ENCODE data around the gene FRAS1.

Gene FRAS1

DNA sequence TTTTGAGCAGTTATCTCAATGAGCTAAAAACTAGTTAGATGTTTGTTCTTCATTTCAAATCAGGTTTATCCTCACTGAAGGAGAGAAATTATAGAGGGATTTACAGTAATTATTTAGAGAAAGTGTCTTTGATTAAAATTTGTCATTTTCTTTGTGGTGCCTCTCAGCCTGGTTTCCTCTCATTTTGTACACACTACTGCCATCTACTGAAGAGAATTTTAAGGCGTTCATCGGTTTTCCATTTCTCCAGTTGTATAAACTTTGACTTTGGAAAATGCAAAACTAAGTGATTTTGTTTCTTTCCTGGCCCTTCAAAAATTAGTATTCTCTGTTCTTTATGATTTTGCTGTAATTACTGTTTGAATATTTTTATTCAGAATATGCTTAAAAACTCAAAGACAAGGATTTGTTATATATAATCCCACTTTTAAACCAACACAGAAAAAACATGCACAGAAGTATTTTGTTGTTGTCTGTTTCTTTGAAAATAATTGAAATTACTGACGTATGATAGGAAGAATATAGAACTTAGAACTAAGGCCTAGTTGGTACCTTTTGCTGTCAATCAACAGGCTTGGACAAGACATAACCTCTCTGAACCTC is 460.0 kb downstream of the FRAS1 start:
- no peak for ATAC-seq

DNA sequence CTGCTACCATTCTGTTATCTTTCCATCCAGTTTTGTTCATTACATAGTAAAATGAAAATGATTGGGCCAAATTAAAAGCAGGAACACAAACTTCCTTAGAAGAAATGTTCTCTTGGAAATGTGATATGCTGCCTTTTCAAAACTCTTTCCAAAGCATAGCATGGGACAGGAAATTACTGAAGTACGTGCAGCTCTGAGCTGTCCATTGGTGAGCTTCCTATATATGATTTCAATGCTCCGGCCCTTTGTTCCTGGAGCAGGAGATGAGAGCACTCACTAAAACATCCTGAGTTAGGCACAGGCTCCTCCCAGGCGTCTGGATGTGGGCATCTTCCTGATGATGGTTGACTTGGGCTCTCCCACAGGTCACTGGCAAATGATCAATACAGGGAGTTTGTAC is 461.4 kb downstream of the FRAS1 start:
- H3K27ac Mint-ChIP-seq, result no peak overlapping the region
- H3K9me3 Mint-ChIP-seq, result peaks cover 8% of the 10 kb centered on the region
- no peaks in the 10 kb centered on the region for H3K4me1 Mint-ChIP-seq
- no peak overlapping the region for H3K4me3 Mint-ChIP-seq
- H3K36me3 Mint-ChIP-seq, result no peaks in the 10 kb centered on the region
- peaks cover 9% of the 10 kb centered on the region for H3K27me3 Mint-ChIP-seq
- ATAC-seq, result no peak

More for the DNA sequence above, 460.0 kb downstream of the FRAS1 start:
- no peak overlapping the region for H3K27ac Mint-ChIP-seq
- H3K4me3 Mint-ChIP-seq, result no peak overlapping the region
- H3K36me3 Mint-ChIP-seq, result no peaks in the 10 kb centered on the region
- H3K9me3 Mint-ChIP-seq, result peaks cover 8% of the 10 kb centered on the region
- H3K4me1 Mint-ChIP-seq, result no peaks in the 10 kb centered on the region
- H3K27me3 Mint-ChIP-seq, result peaks cover 9% of the 10 kb centered on the region

DNA sequence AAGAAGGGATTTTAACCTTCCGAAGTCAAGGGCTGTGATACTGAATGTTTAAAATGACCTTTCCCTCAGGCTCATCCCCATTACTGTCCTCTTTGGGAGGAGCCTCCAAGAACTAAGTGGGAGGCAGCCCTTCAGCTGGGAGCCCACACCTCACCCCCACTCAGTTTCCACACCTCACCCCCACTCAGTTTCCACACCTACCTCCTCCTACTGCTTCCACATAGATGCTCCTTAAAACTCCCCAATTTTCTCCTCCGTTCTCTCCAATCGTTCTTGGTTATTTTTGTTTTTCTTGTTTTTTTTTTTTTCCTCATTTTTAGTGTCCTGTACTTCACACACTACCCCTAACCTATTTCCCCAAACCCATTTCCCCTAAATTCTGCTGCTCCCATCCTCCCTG is 462.8 kb downstream of the FRAS1 start:
- no peak overlapping the region for H3K27ac Mint-ChIP-seq
- H3K27me3 Mint-ChIP-seq, result peaks cover 21% of the 10 kb centered on the region
- no peak overlapping the region for H3K4me3 Mint-ChIP-seq
- H3K9me3 Mint-ChIP-seq, result peaks cover 8% of the 10 kb centered on the region
- no peaks in the 10 kb centered on the region for H3K36me3 Mint-ChIP-seq
- ATAC-seq, result no peak
- no peaks in the 10 kb centered on the region for H3K4me1 Mint-ChIP-seq

DNA sequence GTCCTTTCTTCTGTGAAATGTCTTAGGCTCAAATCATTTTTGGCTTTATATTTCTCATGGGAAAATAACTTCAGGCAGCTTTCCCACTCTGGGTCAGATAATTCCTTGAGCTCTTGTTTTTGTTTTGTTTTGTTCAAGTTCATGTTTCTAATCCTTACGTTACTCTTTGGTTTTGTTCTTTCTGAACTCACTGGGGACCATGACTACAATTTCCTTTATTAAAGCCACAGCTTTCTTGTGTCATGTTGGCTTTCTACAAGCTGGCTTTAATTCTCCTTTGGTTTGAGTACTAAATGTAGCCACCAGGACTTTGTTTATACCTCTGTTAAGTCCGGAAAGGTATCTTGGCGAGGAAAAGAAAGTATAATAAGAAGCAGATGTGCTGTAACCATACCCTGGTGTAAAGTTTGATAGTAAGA is 463.7 kb downstream of the FRAS1 start:
- Mint-ChIP-seq H3K27me3 (peaks cover 23% of the 10 kb centered on the region), H3K9me3 (peaks cover 8% of the 10 kb centered on the region), H3K4me1 (no peaks in the 10 kb centered on the region), H3K36me3 (no peaks in the 10 kb centered on the region), H3K27ac (no peak overlapping the region), H3K4me3 (no peak overlapping the region)
- no peak for ATAC-seq

DNA sequence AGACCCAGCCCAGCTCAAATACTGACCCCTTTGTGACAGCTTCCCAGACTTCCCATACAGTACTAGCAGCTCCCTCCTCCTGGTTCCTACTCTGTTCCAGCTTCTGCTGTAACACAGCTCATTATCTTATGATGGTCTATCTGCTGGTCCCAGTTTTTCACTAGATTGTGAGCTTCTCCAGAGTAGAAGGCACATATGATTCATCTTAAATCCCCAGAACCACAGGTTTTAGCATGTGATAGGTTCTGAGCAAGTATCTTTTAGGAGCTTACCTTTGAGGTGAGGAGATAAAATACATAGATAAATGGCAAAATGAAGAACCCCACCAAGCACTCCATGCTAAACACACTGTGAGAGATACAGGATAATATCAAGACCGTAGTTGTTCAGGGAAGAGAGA is 466.9 kb downstream of the FRAS1 start:
- H3K36me3 Mint-ChIP-seq, result no peaks in the 10 kb centered on the region
- no peak for ATAC-seq
- H3K27me3 Mint-ChIP-seq, result peaks cover 23% of the 10 kb centered on the region
- H3K4me1 Mint-ChIP-seq, result no peaks in the 10 kb centered on the region
- no peak overlapping the region for H3K27ac Mint-ChIP-seq
- H3K9me3 Mint-ChIP-seq, result no peaks in the 10 kb centered on the region
- no peak overlapping the region for H3K4me3 Mint-ChIP-seq

DNA sequence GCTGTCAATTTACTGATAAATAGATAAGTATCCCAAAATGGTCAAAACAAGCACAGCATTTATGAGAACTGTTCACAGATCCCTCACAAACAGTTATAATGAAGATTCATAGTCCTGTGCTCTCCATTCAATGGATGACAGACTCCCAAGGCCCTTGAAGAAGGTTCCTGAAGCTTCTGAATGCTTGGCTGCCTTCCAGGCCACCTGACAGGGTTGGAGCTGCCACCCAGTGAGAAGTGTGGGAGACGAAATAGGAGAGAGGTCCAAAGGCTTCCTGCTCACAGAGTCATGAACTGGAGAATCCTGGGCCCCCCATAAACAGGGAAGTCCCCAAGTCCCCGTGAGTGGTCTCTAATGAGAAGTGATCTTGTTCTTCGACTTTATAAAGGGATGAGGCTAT is 468.4 kb downstream of the FRAS1 start:
- no peaks in the 10 kb centered on the region for H3K9me3 Mint-ChIP-seq
- H3K27ac Mint-ChIP-seq, result no peak overlapping the region
- H3K36me3 Mint-ChIP-seq, result no peaks in the 10 kb centered on the region
- H3K27me3 Mint-ChIP-seq, result peaks cover 14% of the 10 kb centered on the region
- ATAC-seq, result no peak
- H3K4me1 Mint-ChIP-seq, result no peaks in the 10 kb centered on the region
- no peak overlapping the region for H3K4me3 Mint-ChIP-seq

DNA sequence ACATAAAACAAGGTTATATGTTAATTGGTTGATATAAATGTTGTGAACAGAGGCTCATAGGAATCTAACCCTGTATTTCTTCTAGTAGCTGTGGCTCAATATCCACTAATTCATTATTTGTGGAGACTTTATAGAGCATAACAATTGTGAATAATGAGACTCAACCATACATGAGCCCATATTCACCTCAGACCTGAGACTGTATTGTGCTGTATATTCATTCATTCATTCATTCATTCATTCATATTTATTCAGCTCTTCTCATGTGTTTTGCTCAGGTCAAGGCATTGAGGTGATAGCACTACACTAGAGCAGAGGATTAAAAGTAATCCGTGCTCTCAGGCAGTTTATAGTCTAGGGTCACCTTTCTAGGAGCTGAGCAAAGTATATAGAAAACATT is 470.0 kb downstream of the FRAS1 start:
- H3K4me3 Mint-ChIP-seq, result no peak overlapping the region
- no peaks in the 10 kb centered on the region for H3K9me3 Mint-ChIP-seq
- H3K27ac Mint-ChIP-seq, result no peak overlapping the region
- H3K27me3 Mint-ChIP-seq, result peaks cover 14% of the 10 kb centered on the region
- H3K4me1 Mint-ChIP-seq, result no peaks in the 10 kb centered on the region
- no peaks in the 10 kb centered on the region for H3K36me3 Mint-ChIP-seq
- ATAC-seq, result no peak

DNA sequence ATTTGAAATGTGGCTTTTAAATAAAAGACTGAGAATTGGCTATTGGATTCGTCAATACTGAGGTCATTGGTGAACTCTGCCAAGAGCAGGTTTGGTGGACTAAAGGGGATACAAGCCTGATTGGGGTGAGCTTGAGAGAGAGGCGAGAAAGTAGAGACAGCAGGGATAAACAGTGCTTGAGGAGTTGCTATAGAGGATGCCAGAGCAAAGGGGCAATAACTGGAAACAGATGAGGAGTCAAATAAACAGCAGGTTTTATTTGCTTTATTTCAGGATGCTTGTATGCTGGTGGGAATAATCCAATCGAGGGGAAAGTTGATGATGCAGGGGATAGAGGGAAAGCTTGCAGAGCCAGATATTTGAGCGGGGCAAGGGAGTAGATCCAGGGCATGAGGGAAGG is 470.4 kb downstream of the FRAS1 start:
- peaks cover 14% of the 10 kb centered on the region for H3K27me3 Mint-ChIP-seq
- ATAC-seq, result no peak
- no peaks in the 10 kb centered on the region for H3K4me1 Mint-ChIP-seq
- no peak overlapping the region for H3K4me3 Mint-ChIP-seq
- no peaks in the 10 kb centered on the region for H3K36me3 Mint-ChIP-seq
- H3K9me3 Mint-ChIP-seq, result no peaks in the 10 kb centered on the region
- no peak overlapping the region for H3K27ac Mint-ChIP-seq

DNA sequence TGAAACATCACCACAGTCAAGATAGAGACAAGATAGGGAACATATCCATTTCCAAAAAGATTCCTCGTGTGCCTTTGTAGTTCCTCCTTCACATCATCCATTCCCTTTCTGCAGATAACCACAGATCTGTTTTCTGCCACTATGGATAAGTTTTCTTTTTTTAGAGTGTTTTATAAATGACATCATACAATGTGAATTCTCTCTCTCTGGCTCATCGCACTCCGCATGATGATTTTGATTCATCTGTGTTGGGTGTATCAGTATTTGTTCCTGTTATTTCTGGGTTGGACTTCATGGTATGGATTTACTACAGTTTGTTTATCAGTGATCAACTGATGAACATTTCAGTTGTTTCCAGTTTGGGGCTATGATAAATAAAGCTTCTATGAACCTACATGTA is 471.2 kb downstream of the FRAS1 start:
- no peaks in the 10 kb centered on the region for H3K36me3 Mint-ChIP-seq
- H3K9me3 Mint-ChIP-seq, result no peaks in the 10 kb centered on the region
- ATAC-seq, result no peak
- no peak overlapping the region for H3K4me3 Mint-ChIP-seq
- H3K27ac Mint-ChIP-seq, result no peak overlapping the region
- H3K4me1 Mint-ChIP-seq, result no peaks in the 10 kb centered on the region
- peaks cover 14% of the 10 kb centered on the region for H3K27me3 Mint-ChIP-seq

DNA sequence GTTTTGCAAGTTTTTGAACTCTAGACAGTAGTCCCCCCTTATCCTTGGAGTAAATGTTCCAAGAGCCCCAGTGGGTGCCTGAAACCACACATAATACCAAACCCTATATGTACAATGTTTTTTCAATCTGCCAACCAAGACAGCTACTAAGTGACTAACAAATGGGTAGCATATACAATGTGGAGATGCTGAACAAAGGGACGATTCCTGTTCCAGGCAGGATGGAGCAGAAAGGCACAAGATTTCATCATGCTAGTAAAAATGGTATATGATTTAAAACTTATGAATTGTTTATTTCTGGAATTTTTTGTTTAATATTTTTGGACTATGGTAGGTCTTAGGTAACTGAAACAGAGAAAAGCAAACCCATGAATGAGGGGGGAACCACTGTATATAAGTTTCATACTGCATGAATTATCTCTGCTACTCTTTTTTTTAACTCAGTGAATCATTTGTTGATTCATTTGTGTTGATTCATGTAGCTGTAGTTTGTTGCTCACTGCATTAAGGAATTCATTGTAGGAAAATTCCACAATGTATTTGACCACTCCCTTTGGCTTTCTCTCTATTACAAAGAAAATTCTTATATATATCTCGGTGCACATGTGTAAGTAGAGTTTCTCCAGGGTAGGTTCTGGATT is 472.6 kb downstream of the FRAS1 start:
- Mint-ChIP-seq H3K27me3 (peaks cover 4% of the 10 kb centered on the region), H3K27ac (no peak overlapping the region), H3K4me1 (no peaks in the 10 kb centered on the region), H3K36me3 (no peaks in the 10 kb centered on the region), H3K4me3 (no peak overlapping the region), H3K9me3 (no peaks in the 10 kb centered on the region)
- ATAC-seq, result no peak

DNA sequence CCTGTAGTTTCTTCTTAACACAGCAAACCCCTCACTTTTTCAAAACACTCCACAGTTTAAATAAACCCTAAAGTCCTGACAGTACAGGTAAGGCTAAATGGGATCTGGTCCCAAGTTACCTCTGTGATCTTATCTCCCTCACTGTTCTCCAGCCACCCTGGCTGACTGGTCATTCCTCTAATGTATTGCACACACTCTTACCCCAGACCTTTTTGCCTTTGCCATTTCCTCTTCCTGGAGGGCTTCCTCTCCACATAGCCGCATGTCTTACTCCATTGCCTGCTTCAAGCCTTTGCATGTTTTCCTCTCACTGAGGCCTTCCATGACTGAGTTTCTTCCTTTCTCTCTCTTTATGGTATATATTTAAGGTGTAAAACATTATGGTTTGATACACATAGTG is 474.9 kb downstream of the FRAS1 start:
- Mint-ChIP-seq H3K36me3 (no peaks in the 10 kb centered on the region), H3K27me3 (no peaks in the 10 kb centered on the region), H3K27ac (no peak overlapping the region), H3K4me3 (no peak overlapping the region), H3K9me3 (no peaks in the 10 kb centered on the region), H3K4me1 (no peaks in the 10 kb centered on the region)
- no peak for ATAC-seq

DNA sequence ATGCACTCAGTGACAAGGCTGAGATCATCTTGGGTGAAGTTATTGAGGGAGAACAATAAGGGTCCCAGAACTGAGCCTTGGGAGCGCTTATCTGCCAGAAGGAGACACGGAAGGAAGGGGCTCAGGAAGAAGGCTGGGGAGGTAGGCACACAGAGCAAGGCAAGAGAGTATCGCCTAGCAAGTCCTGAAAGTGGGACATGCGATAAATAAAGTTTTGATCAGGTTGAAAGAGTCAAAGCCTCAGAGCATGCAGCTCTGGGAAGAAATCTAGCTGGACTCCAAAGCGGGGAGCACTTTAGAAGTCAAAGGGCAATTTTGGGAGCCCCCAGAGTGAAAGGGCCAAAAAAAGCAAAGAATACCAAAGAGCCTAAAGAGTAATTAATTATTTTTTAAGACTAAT is 476.7 kb downstream of the FRAS1 start:
- H3K4me1 Mint-ChIP-seq, result no peaks in the 10 kb centered on the region
- no peaks in the 10 kb centered on the region for H3K36me3 Mint-ChIP-seq
- H3K27ac Mint-ChIP-seq, result no peak overlapping the region
- no peaks in the 10 kb centered on the region for H3K9me3 Mint-ChIP-seq
- no peak overlapping the region for H3K4me3 Mint-ChIP-seq
- no peak for ATAC-seq
- H3K27me3 Mint-ChIP-seq, result no peaks in the 10 kb centered on the region

DNA sequence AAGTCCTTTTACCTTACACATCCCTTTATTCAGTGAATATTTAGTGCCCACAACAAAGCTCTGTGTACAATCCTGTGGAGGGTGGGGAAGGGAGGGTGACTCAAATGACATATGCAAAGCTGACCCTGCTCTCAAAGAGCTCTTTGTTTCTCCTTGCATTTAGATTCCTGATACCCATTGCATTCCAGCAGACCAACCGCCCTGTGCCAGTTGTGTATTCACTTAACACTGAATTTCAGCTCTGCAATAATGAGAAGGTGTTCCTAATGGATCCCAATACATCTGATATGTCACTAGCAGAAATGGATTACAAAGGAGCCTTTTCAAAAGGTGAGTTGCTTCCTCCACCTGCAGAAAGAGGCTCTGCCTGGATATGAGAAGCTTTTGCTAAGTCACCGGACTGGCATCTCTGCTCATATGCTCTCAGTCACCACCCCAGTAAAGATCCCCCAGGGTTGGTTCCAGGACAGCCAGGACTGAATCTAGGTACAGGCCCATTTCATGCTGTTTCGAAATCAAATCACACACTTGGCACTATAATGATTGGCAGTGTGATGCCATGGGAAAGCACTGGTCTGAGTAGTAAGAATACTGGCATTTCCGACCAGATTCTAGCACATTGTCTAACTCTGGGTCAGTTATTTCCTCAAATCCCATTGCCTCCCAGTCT is 477.3 kb downstream of the FRAS1 start:
- ATAC-seq, result no peak
- Mint-ChIP-seq H3K4me3 (no peak overlapping the region), H3K36me3 (no peaks in the 10 kb centered on the region), H3K9me3 (no peaks in the 10 kb centered on the region), H3K4me1 (no peaks in the 10 kb centered on the region), H3K27me3 (no peaks in the 10 kb centered on the region), H3K27ac (no peak overlapping the region)

DNA sequence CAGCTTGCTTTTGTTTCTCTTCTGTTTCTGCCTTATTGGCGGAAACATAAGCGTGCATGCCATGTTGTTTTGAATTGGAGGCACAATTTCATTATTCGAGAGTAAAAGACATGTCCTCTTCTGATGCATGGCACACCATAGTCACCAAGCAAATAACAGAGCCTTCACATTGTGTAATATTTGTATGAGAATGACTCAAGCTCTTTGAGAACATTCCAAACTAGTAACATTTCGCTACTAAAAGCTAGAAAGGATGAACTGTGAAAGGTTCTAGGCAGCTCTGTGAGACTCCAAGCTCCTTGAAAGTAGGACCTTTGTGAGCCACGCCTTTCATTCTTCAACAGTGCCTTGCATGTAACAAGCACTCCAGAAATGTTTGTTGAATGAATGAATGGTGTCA is 485.2 kb downstream of the FRAS1 start:
- no peaks in the 10 kb centered on the region for H3K4me1 Mint-ChIP-seq

DNA sequence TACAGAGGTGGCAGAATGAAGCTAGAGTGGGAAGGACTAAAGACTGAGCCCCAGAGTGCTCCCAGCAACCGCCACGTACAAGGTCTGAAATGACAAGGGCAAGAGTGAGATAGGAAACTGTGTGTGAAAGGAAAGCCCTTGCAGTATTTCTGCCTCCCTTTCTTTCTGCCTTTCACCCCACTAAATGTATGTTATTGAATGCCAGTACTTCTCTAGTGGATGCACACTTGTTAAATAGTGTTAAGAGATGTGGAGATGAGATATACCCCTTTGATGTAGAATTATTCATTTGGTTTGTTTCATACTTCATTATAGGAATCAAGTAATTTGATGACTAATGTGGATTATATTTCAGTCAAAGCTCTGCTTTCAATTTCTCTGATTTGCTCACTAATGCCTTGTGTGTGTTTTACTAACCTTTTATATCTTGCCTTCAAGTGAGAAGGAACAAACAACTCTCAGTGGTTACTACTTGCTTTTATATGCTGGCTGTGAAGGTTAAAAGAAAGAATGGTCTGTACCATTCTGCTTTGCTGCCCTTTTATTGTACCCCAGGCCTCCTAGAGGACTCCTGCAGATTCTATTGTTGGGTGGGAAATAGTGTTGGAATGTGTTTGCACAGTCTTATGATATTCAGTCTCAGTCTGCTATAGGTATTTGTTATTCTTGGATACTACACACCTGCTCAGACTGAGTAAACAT is 486.5 kb downstream of the FRAS1 start:
- Mint-ChIP-seq H3K36me3 (no peaks in the 10 kb centered on the region), H3K9me3 (no peaks in the 10 kb centered on the region), H3K27me3 (peaks cover 14% of the 10 kb centered on the region), H3K4me1 (no peaks in the 10 kb centered on the region), H3K4me3 (no peak overlapping the region), H3K27ac (no peak overlapping the region)
- ATAC-seq, result no peak

More for the DNA sequence above, 485.2 kb downstream of the FRAS1 start:
- Mint-ChIP-seq H3K27me3 (peaks cover 14% of the 10 kb centered on the region), H3K9me3 (no peaks in the 10 kb centered on the region), H3K27ac (no peak overlapping the region), H3K36me3 (no peaks in the 10 kb centered on the region), H3K4me3 (no peak overlapping the region)
- no peak for ATAC-seq

DNA sequence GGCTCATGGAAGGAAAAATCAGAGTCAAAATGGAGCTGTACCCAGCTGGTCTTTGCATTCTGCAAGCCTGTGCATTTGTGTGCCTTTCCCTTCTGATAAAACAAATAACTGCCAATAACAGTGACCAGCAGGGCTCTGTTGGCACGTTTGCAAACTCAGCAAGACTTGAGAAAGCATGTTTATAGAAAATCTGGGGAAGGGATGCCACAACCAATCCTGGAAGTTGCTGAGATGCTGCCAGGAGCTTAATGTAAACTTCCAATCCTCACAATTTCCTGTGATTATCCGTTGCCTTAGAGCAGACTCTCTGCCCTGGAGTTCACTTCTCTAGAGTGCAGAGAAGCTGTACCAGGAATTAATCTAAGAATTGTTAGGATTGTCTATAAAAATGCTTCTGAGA is 487.6 kb downstream of the FRAS1 start:
- Mint-ChIP-seq H3K36me3 (no peaks in the 10 kb centered on the region), H3K9me3 (no peaks in the 10 kb centered on the region), H3K4me1 (no peaks in the 10 kb centered on the region), H3K27ac (no peak overlapping the region), H3K4me3 (no peak overlapping the region), H3K27me3 (peaks cover 14% of the 10 kb centered on the region)
- ATAC-seq, result no peak

All from stimulated activated memory B cell treated with anti-CD40 and anti-IgM and Interleukin-4, amounts not matched to agents 10 μg/mL and 1 μg/mL and 100 μg/mL, for 72 hours (primary cell).